Kidney (tissue), 14 donors: ENCODE measurements around the gene LARGE1. TPM values are rescaled to one million over a fixed set of nuclear protein-coding genes. Genes with fewer than 3 reads are reported as not detected.
A peak's percentile ranks its signal among the peaks of the same experiment; 100 is the strongest.

Experiments
- DNase-seq, 5 donors: peaks; one replicate each; pipeline ENCODE4 v3.0.0-alpha.2; 2013 to 2020
- FAIRE-seq: peaks from 2 replicates; lab custom pipeline; 2012; peaks lifted over from hg19 to GRCh38; lab: Jason Lieb, UNC
- H3K27ac ChIP-seq, 2 donors: one replicate each; pipeline ENCODE4 v1.7.0; 2013; ENCODE audit warnings: low read depth in 2 of 2, low read length in 2 of 2, inconsistent platforms in 1 of 2
- H3K27me3 ChIP-seq: one replicate; pipeline ENCODE4 v1.7.1; 2013; ENCODE audit warnings: low read length, inconsistent platforms; ENCODE audit not compliant: control insufficient read depth, insufficient read depth
- H3K36me3 ChIP-seq, 3 donors: one replicate each; pipeline versions ENCODE4 v1.7.0 to v1.7.1; 2013; ENCODE audit warnings: low read length in 3 of 3, control low read depth in 1 of 3, inconsistent platforms in 1 of 3; ENCODE audit not compliant: insufficient read depth in 3 of 3, control insufficient read depth in 2 of 3
- H3K4me1 ChIP-seq, 3 donors: one replicate each; pipeline versions ENCODE4 v1.7.0 to v1.7.1; 2013; ENCODE audit warnings: low read length in 3 of 3, inconsistent platforms in 1 of 3, low read depth in 1 of 3; ENCODE audit not compliant: control insufficient read depth in 2 of 3, insufficient read depth in 2 of 3
- H3K4me3 ChIP-seq, 3 donors: one replicate each; pipeline versions ENCODE4 v1.7.0 to v1.8.1; 2013; ENCODE audit warnings: low read length in 3 of 3, control low read depth in 1 of 3, inconsistent platforms in 1 of 3
- H3K9ac ChIP-seq, 3 donors: one replicate each; pipeline versions ENCODE4 v1.7.0 to v1.7.1; 2013; ENCODE audit warnings: low read length in 3 of 3, control low read depth in 1 of 3, inconsistent platforms in 1 of 3
- H3K9me3 ChIP-seq, 3 donors: one replicate each; pipeline versions ENCODE4 v1.7.0 to v1.7.1; 2013; ENCODE audit warnings: low read length in 3 of 3, control low read depth in 1 of 3, inconsistent platforms in 1 of 3; ENCODE audit not compliant: control insufficient read depth in 2 of 3, insufficient read depth in 1 of 3
- CTCF ChIP-seq: IDR thresholded peaks from 3 replicates; pipeline ENCODE4 v1.5.1; 2012; ENCODE audit warnings: mild to moderate bottlenecking, moderate library complexity, borderline replicate concordance; ENCODE audit not compliant: insufficient read depth; ENCODE audit errors: extremely low read depth
- intact Hi-C: fragments of 100-400 bp; cut with DNase I; formaldehyde crosslinking; loops from one replicate; pipeline ENCODE4 v1.11.1; 2022
- polyA plus RNA-seq: library from polyadenylated mRNA; stranded (reverse); fragments of 350-450 nt; fragmentation: Illumina TruSeq; extraction: RNeasy Lipid Tissue Mini Kit (QIAGEN cat#74804); gene quantifications from one replicate; pipeline ENCODE4 v1.2.3, GENCODE V29; 2014; ENCODE audit warnings: low read depth, low replicate concordance; ENCODE audit not compliant: insufficient read depth
- total RNA-seq: library from RNA; stranded (reverse); fragmentation: NEBNext Ultra II Directional; extraction: Animal tissue kit (Norgen Biotek cat#: 25700); gene quantifications from one replicate; pipeline ENCODE4 v1.2.1, GENCODE V29; 2021
- donor health status: control.
- donor health status: control.
- donor health status: control.
- donor health status: control.
- donor health status: control.
- donor health status: DM: yes; HTN: yes; CAD: no.
- donor health status: Normal renal cell carcinoma (clear cell type).

LARGE1 gene
- total and polyA plus RNA-seq, 2 donors from 2014 or later, result 5.0 to 22.9 TPM

GRCh38 chr22:33579448-33580093 lies 340.7 kb downstream of the LARGE1 start:
- Histone ChIP-seq H3K4me3 (no peak overlapping the region), H3K9ac (no peak overlapping the region), H3K27me3 (no peaks in the 10 kb centered on the region), H3K4me1 (peaks cover 2 to 14% (median 3%) of the 10 kb centered on the region in 3 donors), H3K9me3 (no peaks in the 10 kb centered on the region), H3K27ac (no peak overlapping the region), H3K36me3 (no peaks in the 10 kb centered on the region)
- FAIRE-seq (no peak), DNase-seq (peak; percentile 48 to 74 (median 69))
- peak; percentile 94 for TF ChIP-seq CTCF
- intact Hi-C loops, result no loop called here

- FAIRE-seq, result no peak
- Histone ChIP-seq H3K27ac (no peak overlapping the region), H3K9me3 (no peaks in the 10 kb centered on the region), H3K4me1 (peaks cover 3 to 19% (median 4%) of the 10 kb centered on the region in 3 donors), H3K9ac (no peak overlapping the region), H3K4me3 (no peak overlapping the region), H3K27me3 (no peaks in the 10 kb centered on the region), H3K36me3 (no peaks in the 10 kb centered on the region)
- no peak for TF ChIP-seq CTCF
- intact Hi-C loops, result no loop called here
- DNase-seq, result no peak
These were observed 341.5 kb downstream of the LARGE1 start for GRCh38 chr22:33578752-33579151.

DNA sequence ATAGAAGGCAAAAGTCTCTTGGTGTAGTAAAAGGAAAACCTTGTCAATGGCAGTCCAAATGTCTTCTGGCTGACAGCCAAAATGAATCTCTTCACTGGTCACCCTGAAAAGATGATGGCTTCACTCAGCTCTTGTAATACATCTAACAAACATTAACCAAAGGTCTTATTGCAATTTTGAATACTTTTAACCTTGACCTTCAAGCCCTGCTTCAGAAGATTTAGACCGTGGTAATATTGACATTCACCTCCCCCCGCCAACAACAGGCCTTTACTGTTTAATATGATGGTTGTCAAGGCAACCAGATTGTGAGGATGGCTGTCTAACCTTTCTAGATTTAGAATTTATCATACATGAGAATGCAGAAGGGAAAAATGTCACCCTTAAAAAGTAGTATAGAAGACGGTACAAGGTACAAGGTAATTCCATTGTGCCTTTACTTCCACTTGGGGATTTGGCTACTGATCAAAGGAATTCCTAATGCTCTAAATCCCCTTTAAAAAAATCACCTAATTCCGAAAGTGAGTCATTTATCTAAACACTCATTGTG lies 342.3 kb downstream of the LARGE1 start:
- intact Hi-C loops, result no loop called here
- H3K9ac ChIP-seq, result peak overlapping the region in 1 of 3 donors; percentile 48
- peak; percentile 63 for FAIRE-seq

More for the DNA sequence above, 342.3 kb downstream of the LARGE1 start:
- H3K36me3 ChIP-seq, result no peaks in the 10 kb centered on the region
- peaks cover 3 to 26% (median 6%) of the 10 kb centered on the region in 3 donors for H3K4me1 ChIP-seq
- no peaks in the 10 kb centered on the region for H3K27me3 ChIP-seq
- H3K4me3 ChIP-seq, result peak overlapping the region in 2 of 3 donors; percentile 12 to 62
- no peak for TF ChIP-seq CTCF
- no peaks in the 10 kb centered on the region for H3K9me3 ChIP-seq
- H3K27ac ChIP-seq, result peak overlapping the region in 1 of 2 donors; percentile 26
- peak in 2 of 5 donors; percentile 56 to 74 for DNase-seq
